Right lobe of liver (tissue), 6 donors: ENCODE measurements around the gene DIP2A. TPM values are rescaled to one million over a fixed set of nuclear protein-coding genes. Genes with fewer than 3 reads are reported as not detected.

Experiments used
- ATAC-seq, 4 donors: fragments of 200-7000 bp; cut with Tn5 transposase; one replicate each; pipeline ENCODE4 v1.9.1; 2020; ENCODE audit warnings: mild to moderate bottlenecking in 4 of 4, moderate library complexity in 4 of 4
- DNase-seq, 3 donors: peaks; one replicate each; pipeline ENCODE4 v3.0.0-alpha.2; 2020
- H3K27ac ChIP-seq, 3 donors: fragments of 200-600 bp; one replicate each; pipeline ENCODE4 v1.8.0; 2022
- H3K27me3 ChIP-seq, 2 donors: fragments of 200-600 bp; one replicate each; pipeline ENCODE4 v1.8.0; 2022
- H3K36me3 ChIP-seq, 4 donors: fragments of 200-600 bp; sonication (generic) in 1 of 4; one replicate each; pipeline versions ENCODE4 v1.5.1 to v1.8.0; 2017 to 2022; ENCODE audit warnings: control low read depth in 1 of 4
- H3K4me1 ChIP-seq, 4 donors: fragments of 200-600 bp; sonication (generic) in 1 of 4; one replicate each; pipeline versions ENCODE4 v1.5.1 to v1.8.0; 2017 to 2022; ENCODE audit warnings: control low read depth in 1 of 4
- H3K4me3 ChIP-seq, 3 donors: fragments of 200-600 bp; one replicate each; pipeline ENCODE4 v1.8.0; 2022
- H3K9me3 ChIP-seq, 4 donors: fragments of 200-600 bp; sonication (generic) in 1 of 4; one replicate each; pipeline versions ENCODE4 v1.5.1 to v1.8.0; 2017 to 2022; ENCODE audit warnings: control low read depth in 1 of 4
- CTCF ChIP-seq, 4 donors: fragments of 200-600 bp in 3 of 4; fragments of 450-650 bp in 1 of 4; IDR thresholded peaks; one replicate each; pipeline versions ENCODE4 v1.5.1 to v1.8.0; 2016 to 2022; ENCODE audit warnings: antibody characterized with exemption in 4 of 4, mild to moderate bottlenecking in 2 of 4
- POLR2A ChIP-seq: fragments of 450-650 bp; IDR thresholded peaks from one replicate; pipeline ENCODE4 v1.6.1; 2017; ENCODE audit warnings: antibody characterized with exemption, mild to moderate bottlenecking
- WGBS: methylation state at CpG from one replicate; pipeline ENCODE4 v1.1.6; 2018; ENCODE audit warnings: low coverage, low lambda C conversion rate; ENCODE audit not compliant: insufficient coverage; ENCODE audit errors: missing lambda C conversion rate; 5-methylcytosine and 5-hydroxymethylcytosine counted together
- intact Hi-C, 2 donors: fragments of 100-400 bp; cut with DNase I; formaldehyde crosslinking; loops; one replicate each; pipeline versions ENCODE4 v1.11.2 to v1.14.1; 2022
- long read RNA-seq: library from polyadenylated mRNA; unstranded; transcript quantifications from one replicate; pipeline ENCODE4 v2.0.0, GENCODE V29; 2019
- total RNA-seq, 6 experiments: library from RNA; depleted of rRNA in 2 of 6; stranded (reverse); fragments of >200 nt in 2 of 6; fragmentation: NEBNext Ultra II Directional in 3 of 6; extraction: Animal tissue kit (Norgen Biotek cat#: 25700) in 3 of 6; gene quantifications; one replicate each; pipeline versions ENCODE4 v1.1.0 to v1.2.4, GENCODE V29; 2016 to 2023
- donor health status: DM: no; HTN: yes; CAD: no.
- donor health status: DM: no; HTN: no; CAD: no.
- donor health status: DM: no; HTN: no; CAD: no.
- donor health status: DM: no; HTN: yes; CAD: no.
- donor health status: DM: no; HTN: yes; CAD: no.

The DIP2A gene
- total RNA-seq: 10 to 100 TPM; 12.3 to 14.4 (median 13.1) TPM
- long read RNA-seq, partial matches to known transcripts: 3 of 3 reads
- long read RNA-seq, other reads (novel, unspliced or antisense): 0 of 3 reads

- TF ChIP-seq POLR2A: peak; percentile 91
- peak in 2 of 4 donors; percentile 19 to 24 for TF ChIP-seq CTCF (IDR thresholded peaks at IDR 0.05)
- Histone ChIP-seq H3K36me3 (no peaks in the 10 kb centered on the region), H3K4me1 (peaks cover 0 to 27% (median 4%) of the 10 kb centered on the region in 4 donors), H3K4me3 (peak within 1 kb of the TSS; percentile 91 to 95 (median 94)), H3K27ac (peak within 1 kb of the TSS; percentile 74 to 90 (median 75)), H3K9me3 (no peaks in the 10 kb centered on the region), H3K27me3 (no peaks in the 10 kb centered on the region)
- WGBS: under 1% methylated on average over 21 of the region's 91 CpGs
- ATAC-seq (peak; percentile 94 to 98 (median 96)), DNase-seq (peak; percentile 97 to 98 (median 98))
- intact Hi-C loops: no loop called here
Observed at GRCh38 chr21:46458315-46459023, at the start of gene DIP2A. TSS of gene DIP2A (plus strand) at chr21:46458891. CDS start at chr21:46459132, 241 bp downstream.

GRCh38 chr21:46409641-46410406 is 48.9 kb upstream of the DIP2A start:
- no peaks in the 10 kb centered on the region for H3K4me1 ChIP-seq
- intact Hi-C loops: no loop called here
- WGBS: 91% methylated on average over 32 of the region's 32 CpGs
- H3K36me3 ChIP-seq: peaks cover 0 to 16% (median 6%) of the 10 kb centered on the region in 4 donors
- H3K9me3 ChIP-seq: no peaks in the 10 kb centered on the region
- H3K4me3 ChIP-seq: no peak overlapping the region
- no peak overlapping the region for H3K27ac ChIP-seq
- ATAC-seq: no peak
- peak in 1 of 3 donors; percentile 15 for DNase-seq
- H3K27me3 ChIP-seq: no peaks in the 10 kb centered on the region
- no peak for TF ChIP-seq POLR2A
- no peak for TF ChIP-seq CTCF (IDR thresholded peaks at IDR 0.05)

- intact Hi-C loops: no loop called here
- H3K27me3 ChIP-seq: no peaks in the 10 kb centered on the region
- 95% methylated on average over 9 of the region's 9 CpGs for WGBS
- TF ChIP-seq CTCF (IDR thresholded peaks at IDR 0.05): no peak
- TF ChIP-seq POLR2A: no peak
- ATAC-seq (no peak), DNase-seq (peak in 1 of 3 donors; percentile 26)
- peaks cover 0 to 16% (median 6%) of the 10 kb centered on the region in 4 donors for H3K36me3 ChIP-seq
- no peaks in the 10 kb centered on the region for H3K4me1 ChIP-seq
- no peak overlapping the region for H3K27ac ChIP-seq
- H3K9me3 ChIP-seq: no peaks in the 10 kb centered on the region
- H3K4me3 ChIP-seq: no peak overlapping the region
Observed at GRCh38 chr21:46410516-46410915, 48.2 kb upstream of the DIP2A start.

- H3K4me1 ChIP-seq: no peaks in the 10 kb centered on the region
- intact Hi-C loops: no loop called here
- H3K4me3 ChIP-seq: no peak overlapping the region
- peak in 1 of 3 donors; percentile 42 for DNase-seq
- peaks cover 0 to 17% (median 6%) of the 10 kb centered on the region in 4 donors for H3K36me3 ChIP-seq
- no peak overlapping the region for H3K27ac ChIP-seq
- peak in 1 of 4 donors; percentile 29 for ATAC-seq
- H3K9me3 ChIP-seq: no peaks in the 10 kb centered on the region
- no peaks in the 10 kb centered on the region for H3K27me3 ChIP-seq
- TF ChIP-seq CTCF (IDR thresholded peaks at IDR 0.05): no peak
- TF ChIP-seq POLR2A: no peak
- 100% methylated on average over 1 of the region's 17 CpGs for WGBS
Observed at GRCh38 chr21:46411236-46411635, 47.5 kb upstream of the DIP2A start.
